ENCODE results near the gene BIN2. TPM values are rescaled to one million over a fixed set of nuclear protein-coding genes. Genes with fewer than 3 reads are reported as not detected.
"Not testable (repeated sequence)": the region's sequence is repeated elsewhere in the genome, so short reads cannot be mapped to it uniquely, and the experiment has no call there.

Gene BIN2
- total and polyA plus RNA-seq, 2 of the 4 experiments (the other 2 are of a cell fraction) = not detected

DNA sequence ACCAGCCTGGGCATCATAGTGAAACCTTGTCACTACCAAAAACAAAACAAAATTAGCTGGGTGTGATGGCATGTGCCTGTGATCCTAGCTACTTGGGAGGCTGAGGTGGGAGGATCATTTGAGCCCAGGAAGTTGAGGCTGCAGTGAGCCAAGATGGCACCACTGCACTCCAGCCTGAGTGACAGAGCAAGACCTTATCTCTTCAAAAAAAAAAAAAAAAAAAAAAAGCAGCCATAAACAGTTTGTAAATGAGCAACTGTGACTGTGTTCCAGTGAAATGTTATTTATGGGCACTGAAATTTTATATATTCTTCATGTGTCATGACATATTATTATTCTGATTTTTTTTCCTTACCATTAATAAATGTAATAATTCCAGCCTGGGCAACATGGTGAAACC, 13.4 kb upstream of the BIN2 start:
- H3K9ac ChIP-seq (ENCODE audit: low read depth, low read length); H3K4me1 ChIP-seq (ENCODE audit: control insufficient read depth, insufficient read depth, low read length); ATAC-seq (ENCODE audit: low read depth); H4K91ac ChIP-seq (ENCODE audit: insufficient read depth, low read depth, low read length); H3K79me1 ChIP-seq (ENCODE audit: low read depth in 1 of 2, low read length in 2 of 2); H3K9me3 ChIP-seq (ENCODE audit: control insufficient read depth, insufficient read depth, low read length); H3K27ac ChIP-seq (ENCODE audit: insufficient read depth, low read length); H2AK9ac ChIP-seq (replicated peaks; ENCODE audit: low read depth, low read length, poor library complexity); H2AFZ ChIP-seq (replicated peaks; ENCODE audit: low read length, poor library complexity); H4K20me1 ChIP-seq (ENCODE audit: insufficient read depth, low read length); POLR2A ChIA-PET (ENCODE audit: unreplicated experiment); in situ Hi-C loops (cut with MboI; ENCODE audit: low sequenced_read_pairs); H2BK120ac ChIP-seq (ENCODE audit: low read depth, low read length); H2BK15ac ChIP-seq (ENCODE audit: low read depth, low read length); H3K56ac ChIP-seq (ENCODE audit: extremely low read depth, insufficient read depth, low read length); dilution Hi-C loops (cut with HindIII; ENCODE audit: low sequenced_read_pairs, unreplicated experiment); DNase-seq; H2BK5ac ChIP-seq (ENCODE audit: low read depth, low read length, poor library complexity, severe bottlenecking); H3K9me1 ChIP-seq (ENCODE audit: insufficient read depth, low read length); CTCF ChIA-PET; H3K4me2 ChIP-seq (ENCODE audit: low read depth, low read length); H3K18ac ChIP-seq (ENCODE audit: low read depth, low read length); H3K4ac ChIP-seq (ENCODE audit: low read depth, low read length); H3K36me3 ChIP-seq (ENCODE audit: control insufficient read depth, insufficient read depth, low read length); BruUV-seq (replicated peaks); H3K14ac ChIP-seq (replicated peaks; ENCODE audit: low read depth, low read length); H3K23ac ChIP-seq (ENCODE audit: low read depth, low read length); H3K4me3 ChIP-seq (ENCODE audit: insufficient read depth, low read depth, low read length); H2AK5ac ChIP-seq (ENCODE audit: low read depth, low read length); H4K5ac ChIP-seq (ENCODE audit: low read depth, low read length); H3K27me3 ChIP-seq (ENCODE audit: control insufficient read depth, insufficient read depth, low read length); H4K8ac ChIP-seq (ENCODE audit: low read depth in 2 of 2, low read length in 2 of 2); intact Hi-C loops (cut with micrococcal nuclease); H2BK20ac ChIP-seq (ENCODE audit: low read depth, low read length): not testable (repeated sequence)

Data from IMR-90 (cell line).